Tibial nerve (tissue), 4 donors: Measurements from ENCODE around the gene RBFOX1. TPM values are rescaled to one million over a fixed set of nuclear protein-coding genes. Genes with fewer than 3 reads are reported as not detected.

ENCODE experiments used
- DNase-seq, 2 donors: peaks; one replicate each; pipeline ENCODE4 v3.0.0-alpha.2; 2019; ENCODE audit warnings: low spot score in 2 of 2
- H3K27ac ChIP-seq, 4 donors: fragments of 200-600 bp; sonication (generic) in 3 of 4; one replicate each; pipeline ENCODE4 v1.5.1; 2017 to 2019; ENCODE audit warnings: mild to moderate bottlenecking in 1 of 4
- H3K27me3 ChIP-seq, 2 donors: fragments of 200-600 bp; sonication (generic) in 1 of 2; one replicate each; pipeline versions ENCODE4 v1.5.1 to v1.6.0; 2017 to 2019
- H3K36me3 ChIP-seq, 3 donors: fragments of 200-600 bp; sonication (generic); one replicate each; pipeline ENCODE4 v1.5.1; 2018 to 2019
- H3K4me1 ChIP-seq, 4 donors: fragments of 200-600 bp; sonication (generic) in 3 of 4; one replicate each; pipeline ENCODE4 v1.5.1; 2017 to 2019
- H3K4me3 ChIP-seq, 4 donors: fragments of 200-600 bp; sonication (generic) in 3 of 4; one replicate each; pipeline ENCODE4 v1.5.1; 2017 to 2019; ENCODE audit warnings: mild to moderate bottlenecking in 1 of 4, moderate library complexity in 1 of 4
- H3K9me3 ChIP-seq, 4 donors: fragments of 200-600 bp; sonication (generic) in 3 of 4; one replicate each; pipeline ENCODE4 v1.5.1; 2017 to 2019
- EP300 ChIP-seq, 2 donors: sonication (generic); formaldehyde crosslinking; IDR thresholded peaks; one replicate each; pipeline ENCODE4 v1.6.1; 2017; ENCODE audit warnings: antibody characterized with exemption in 2 of 2, mild to moderate bottlenecking in 1 of 2
- POLR2A ChIP-seq, 2 donors: fragments of 450-650 bp; IDR thresholded peaks; one replicate each; pipeline ENCODE4 v1.6.1; 2017; ENCODE audit warnings: antibody characterized with exemption in 2 of 2, mild to moderate bottlenecking in 2 of 2, moderate library complexity in 2 of 2
- WGBS, 2 donors: methylation state at CpG; one replicate each; pipeline ENCODE4 v1.1.5; 2018; 5-methylcytosine and 5-hydroxymethylcytosine counted together
- total RNA-seq, 4 donors: library from RNA; depleted of rRNA; stranded (reverse); fragments of >200 nt; gene quantifications; one replicate each; pipeline ENCODE4 v1.1.0, GENCODE V29; 2016
- TF ChIP-seq, protein P1 (sequence below), 5 experiments: fragments of 200-600 bp in 3 of 5; fragments of 450-650 bp in 2 of 5; sonication (generic) in 3 of 5; IDR thresholded peaks; one replicate each; pipeline ENCODE4 v1.5.1; 2016 to 2019; ENCODE audit warnings: antibody characterized with exemption in 5 of 5, mild to moderate bottlenecking in 3 of 5, moderate library complexity in 2 of 5

RBFOX1 gene
- total RNA-seq, 4 donors from 2014 or later, result 0.22 to 2.1 (median 1.3) TPM; not detected in 1

DNA sequence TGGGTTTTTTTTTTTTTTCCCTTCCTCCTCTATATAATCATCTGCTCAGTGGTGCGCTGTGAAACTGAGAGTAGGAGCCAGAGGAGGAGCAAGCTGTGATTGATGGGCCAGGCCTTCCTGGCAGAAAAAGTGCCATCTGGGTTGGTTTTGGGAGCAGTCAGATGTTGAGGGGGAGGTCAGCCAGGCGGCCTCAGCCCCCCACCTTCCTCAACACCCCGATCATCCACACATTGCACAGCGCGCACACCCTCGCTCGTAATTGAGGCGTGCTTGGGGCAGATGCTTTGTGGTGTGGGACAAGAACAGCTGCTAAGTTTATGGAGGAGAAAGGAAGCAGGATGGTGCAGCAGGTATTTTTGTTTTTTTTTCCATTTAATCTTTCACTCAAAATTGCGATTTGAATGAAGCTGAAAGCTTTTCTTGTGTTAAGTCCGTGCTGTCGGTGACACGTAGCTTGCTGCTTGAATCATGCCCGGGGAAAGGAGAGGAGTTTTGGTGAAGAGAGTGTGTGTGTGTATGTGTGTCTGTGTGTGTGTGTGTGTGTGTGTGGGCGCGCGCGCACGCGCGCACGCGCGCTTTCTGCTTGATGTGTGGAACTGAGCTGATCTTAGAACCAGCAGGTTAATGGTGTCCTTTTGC lies 177.4 kb downstream of the RBFOX1 start:
- TF ChIP-seq, protein P1, sequence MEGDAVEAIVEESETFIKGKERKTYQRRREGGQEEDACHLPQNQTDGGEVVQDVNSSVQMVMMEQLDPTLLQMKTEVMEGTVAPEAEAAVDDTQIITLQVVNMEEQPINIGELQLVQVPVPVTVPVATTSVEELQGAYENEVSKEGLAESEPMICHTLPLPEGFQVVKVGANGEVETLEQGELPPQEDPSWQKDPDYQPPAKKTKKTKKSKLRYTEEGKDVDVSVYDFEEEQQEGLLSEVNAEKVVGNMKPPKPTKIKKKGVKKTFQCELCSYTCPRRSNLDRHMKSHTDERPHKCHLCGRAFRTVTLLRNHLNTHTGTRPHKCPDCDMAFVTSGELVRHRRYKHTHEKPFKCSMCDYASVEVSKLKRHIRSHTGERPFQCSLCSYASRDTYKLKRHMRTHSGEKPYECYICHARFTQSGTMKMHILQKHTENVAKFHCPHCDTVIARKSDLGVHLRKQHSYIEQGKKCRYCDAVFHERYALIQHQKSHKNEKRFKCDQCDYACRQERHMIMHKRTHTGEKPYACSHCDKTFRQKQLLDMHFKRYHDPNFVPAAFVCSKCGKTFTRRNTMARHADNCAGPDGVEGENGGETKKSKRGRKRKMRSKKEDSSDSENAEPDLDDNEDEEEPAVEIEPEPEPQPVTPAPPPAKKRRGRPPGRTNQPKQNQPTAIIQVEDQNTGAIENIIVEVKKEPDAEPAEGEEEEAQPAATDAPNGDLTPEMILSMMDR (IDR thresholded peaks at IDR 0.05), result no peak
- no peak for TF ChIP-seq EP300 (IDR thresholded peaks at IDR 0.05)
- no peak for TF ChIP-seq POLR2A (IDR thresholded peaks at IDR 0.05)
- Histone ChIP-seq H3K4me1 (no peaks in the 10 kb centered on the region), H3K4me3 (no peak overlapping the region), H3K27me3 (no peaks in the 10 kb centered on the region), H3K27ac (no peak overlapping the region), H3K36me3 (no peaks in the 10 kb centered on the region), H3K9me3 (no peaks in the 10 kb centered on the region)
- DNase-seq, result no peak
- WGBS, 2 donors, result 66 to 67% methylated on average over 23 of the region's 23 CpGs

DNA sequence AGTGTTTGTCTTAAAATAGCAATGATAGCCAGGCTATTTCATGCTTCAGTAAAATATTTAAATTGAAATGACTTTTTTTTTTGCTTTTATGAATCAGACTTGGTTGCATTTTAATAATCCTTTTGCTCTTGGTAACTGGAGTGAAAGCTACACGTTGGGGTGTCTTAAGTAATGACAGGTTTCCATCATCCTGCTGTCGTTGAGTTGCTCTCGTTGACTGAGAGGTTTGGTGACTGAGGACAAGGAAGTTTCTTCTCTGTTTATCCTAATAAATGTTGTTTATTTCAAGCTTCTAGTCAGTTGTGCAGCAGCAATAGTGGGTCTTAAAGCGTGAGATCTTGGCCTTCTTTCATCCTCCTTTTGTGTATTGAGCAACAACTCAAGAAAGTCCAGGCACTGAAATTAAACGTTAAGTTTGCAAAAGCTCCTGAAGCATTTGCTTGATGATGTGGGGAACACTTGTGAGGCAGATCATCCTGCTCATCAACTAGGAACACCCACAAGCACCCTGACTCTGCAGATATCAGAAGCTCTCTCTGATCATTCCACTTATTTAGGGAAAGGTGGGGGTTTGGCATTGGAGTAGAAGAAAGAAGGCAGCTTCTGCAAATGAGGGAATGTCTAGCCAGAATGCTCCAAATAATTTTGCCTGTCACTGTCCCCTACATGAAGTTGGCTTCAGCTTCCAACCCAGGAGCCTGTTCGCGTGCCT lies 179.1 kb downstream of the RBFOX1 start:
- H3K9me3 ChIP-seq, result no peaks in the 10 kb centered on the region
- 71 to 78% methylated on average over 7 of the region's 7 CpGs for WGBS, 2 donors
- TF ChIP-seq, protein P1 (IDR thresholded peaks at IDR 0.05), result no peak
- TF ChIP-seq POLR2A (IDR thresholded peaks at IDR 0.05), result no peak
- TF ChIP-seq EP300 (IDR thresholded peaks at IDR 0.05), result no peak
- DNase-seq, result no peak
- no peak overlapping the region for H3K27ac ChIP-seq
- no peaks in the 10 kb centered on the region for H3K4me1 ChIP-seq
- no peak overlapping the region for H3K4me3 ChIP-seq
- H3K36me3 ChIP-seq, result no peaks in the 10 kb centered on the region
- no peaks in the 10 kb centered on the region for H3K27me3 ChIP-seq

- DNase-seq, result no peak
- no peak overlapping the region for H3K27ac ChIP-seq
- no peaks in the 10 kb centered on the region for H3K27me3 ChIP-seq
- TF ChIP-seq POLR2A (IDR thresholded peaks at IDR 0.05) (no peak), EP300 (IDR thresholded peaks at IDR 0.05) (no peak)
- TF ChIP-seq, protein P1 (IDR thresholded peaks at IDR 0.05), result no peak
- H3K36me3 ChIP-seq, result no peaks in the 10 kb centered on the region
- H3K9me3 ChIP-seq, result no peaks in the 10 kb centered on the region
- no peaks in the 10 kb centered on the region for H3K4me1 ChIP-seq
- H3K4me3 ChIP-seq, result no peak overlapping the region
- WGBS, 2 donors, result 56 to 64% methylated on average over 3 of the region's 3 CpGs
These were observed 179.9 kb downstream of the RBFOX1 start for GRCh38 chr16:7512503-7512902.

DNA sequence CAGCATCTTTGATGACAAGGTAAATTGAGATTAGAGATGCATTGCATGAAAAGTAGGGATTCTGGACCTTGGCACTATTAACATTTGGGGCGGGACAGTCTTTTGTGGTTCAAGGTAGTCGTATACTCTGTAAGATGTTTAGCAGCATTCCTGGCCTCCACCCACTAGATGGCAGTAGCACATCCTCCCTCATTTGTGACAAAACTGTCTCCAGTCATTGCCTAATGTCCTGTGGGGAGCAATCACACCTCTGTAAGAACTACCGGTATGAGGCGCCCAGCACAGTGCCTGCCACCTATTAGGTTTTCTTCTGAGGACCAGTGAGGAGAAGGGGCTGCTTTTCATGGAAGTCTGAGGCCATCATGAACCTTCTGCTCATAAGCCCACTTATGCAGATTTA lies 180.8 kb downstream of the RBFOX1 start:
- DNase-seq, result no peak
- H3K4me1 ChIP-seq, result no peaks in the 10 kb centered on the region
- H3K4me3 ChIP-seq, result no peak overlapping the region
- no peaks in the 10 kb centered on the region for H3K27me3 ChIP-seq
- no peaks in the 10 kb centered on the region for H3K9me3 ChIP-seq
- TF ChIP-seq, protein P1 (IDR thresholded peaks at IDR 0.05), result no peak
- TF ChIP-seq POLR2A (IDR thresholded peaks at IDR 0.05) (no peak), EP300 (IDR thresholded peaks at IDR 0.05) (no peak)
- H3K27ac ChIP-seq, result no peak overlapping the region
- H3K36me3 ChIP-seq, result no peaks in the 10 kb centered on the region
- 78 to 90% methylated on average over 3 to 4 of the region's 4 CpGs for WGBS, 2 donors

- no peak for TF ChIP-seq EP300 (IDR thresholded peaks at IDR 0.05)
- TF ChIP-seq, protein P1 (IDR thresholded peaks at IDR 0.05), result no peak
- no peak for TF ChIP-seq POLR2A (IDR thresholded peaks at IDR 0.05)
- no peak for DNase-seq
- Histone ChIP-seq H3K9me3 (no peaks in the 10 kb centered on the region), H3K4me3 (no peak overlapping the region), H3K27me3 (no peaks in the 10 kb centered on the region), H3K4me1 (no peaks in the 10 kb centered on the region), H3K36me3 (no peaks in the 10 kb centered on the region), H3K27ac (no peak overlapping the region)
- WGBS, 2 donors, result 75% methylated on average over 5 of the region's 5 CpGs
These were observed 182.9 kb downstream of the RBFOX1 start for GRCh38 chr16:7515543-7515942.
